Nucleus accumbens (tissue), 56 donors: Measurements from ENCODE around the gene PCBP2.
"Not testable (repeated sequence)": the region's sequence is repeated elsewhere in the genome, so short reads cannot be mapped to it uniquely, and the experiment has no call there.

ENCODE experiments used
- DNase-seq, 56 donors: peaks; one replicate each; lab custom pipeline; 2025; lab: John Stamatoyannopoulos, UW

Gene PCBP2

GRCh38 chr12:53467880-53468279 is 16.0 kb downstream of the PCBP2 start:
- no peak for DNase-seq

- no peak for DNase-seq
Observed at GRCh38 chr12:53468282-53468681, 16.4 kb downstream of the PCBP2 start.

GRCh38 chr12:53472056-53472582 is 20.2 kb downstream of the PCBP2 start:
- DNase-seq, result no peak

GRCh38 chr12:53474077-53474476 is 22.2 kb downstream of the PCBP2 start:
- no peak for DNase-seq

GRCh38 chr12:53474819-53475218 is 22.9 kb downstream of the PCBP2 start:
- peak in 1 of 56 donors; percentile 19 for DNase-seq

- no peak for DNase-seq
Observed at GRCh38 chr12:53476769-53477209, 24.9 kb downstream of the PCBP2 start.

GRCh38 chr12:53478865-53479264 is 27.0 kb downstream of the PCBP2 start:
- DNase-seq, result no peak

GRCh38 chr12:53479331-53479730 is 27.4 kb downstream of the PCBP2 start:
- DNase-seq, result no peak

- DNase-seq, result no peak
Observed at GRCh38 chr12:53480491-53481442, 28.9 kb downstream of the PCBP2 start.

- DNase-seq, result not testable (repeated sequence)
Observed at GRCh38 chr12:53481458-53481857, 29.6 kb downstream of the PCBP2 start.

- DNase-seq, result no peak
Observed at GRCh38 chr12:53481939-53482586, 30.2 kb downstream of the PCBP2 start.

GRCh38 chr12:53482626-53483168 is 30.8 kb downstream of the PCBP2 start:
- no peak for DNase-seq

- no peak for DNase-seq
Observed at GRCh38 chr12:53483225-53483978, 31.5 kb downstream of the PCBP2 start.

- DNase-seq, result no peak
Observed at GRCh38 chr12:53483979-53484377, 32.1 kb downstream of the PCBP2 start.

GRCh38 chr12:53484686-53485575 is 33.0 kb downstream of the PCBP2 start:
- DNase-seq, result no peak

- no peak for DNase-seq
Observed at GRCh38 chr12:53485955-53486735, 34.2 kb downstream of the PCBP2 start.

GRCh38 chr12:53486736-53487487 is 35.0 kb downstream of the PCBP2 start:
- no peak for DNase-seq
